Skeletal muscle satellite cell (primary cell): Measurements from ENCODE around the gene ALKBH8. TPM values are rescaled to one million over a fixed set of nuclear protein-coding genes. Genes with fewer than 3 reads are reported as not detected.

ENCODE experiments used
- H3K27me3 ChIP-seq: 2 replicates; pipeline ENCODE4 v1.7.0; 2013; ENCODE audit warnings: low read length; ENCODE audit not compliant: control insufficient read depth, insufficient read depth
- H3K36me3 ChIP-seq: 2 replicates; pipeline ENCODE4 v1.7.0; 2013; ENCODE audit warnings: mild to moderate bottlenecking, control low read depth, low read length; ENCODE audit not compliant: insufficient read depth
- H3K4me1 ChIP-seq: 2 replicates; pipeline ENCODE4 v1.7.0; 2013; ENCODE audit warnings: low read length; ENCODE audit not compliant: control insufficient read depth, insufficient read depth
- H3K4me2 ChIP-seq: 2 replicates; pipeline ENCODE4 v1.7.0; 2013; ENCODE audit warnings: mild to moderate bottlenecking, low read length
- H3K4me3 ChIP-seq: 2 replicates; pipeline ENCODE4 v1.7.0; 2013; ENCODE audit warnings: low read length
- H3K9ac ChIP-seq: 2 replicates; pipeline ENCODE4 v1.7.0; 2013; ENCODE audit warnings: mild to moderate bottlenecking, low read depth, low read length, moderate library complexity
- H3K9me3 ChIP-seq: replicated peaks from 2 replicates; pipeline ENCODE4 v1.7.0; 2013; ENCODE audit warnings: mild to moderate bottlenecking, control low read depth, low read length
- total RNA-seq: library from RNA; depleted of rRNA; stranded (reverse); fragments of >200 nt; gene quantifications from 2 replicates; pipeline ENCODE4 v1.2.3, GENCODE V29; 2012; rRNA removed

The ALKBH8 gene, protein sequence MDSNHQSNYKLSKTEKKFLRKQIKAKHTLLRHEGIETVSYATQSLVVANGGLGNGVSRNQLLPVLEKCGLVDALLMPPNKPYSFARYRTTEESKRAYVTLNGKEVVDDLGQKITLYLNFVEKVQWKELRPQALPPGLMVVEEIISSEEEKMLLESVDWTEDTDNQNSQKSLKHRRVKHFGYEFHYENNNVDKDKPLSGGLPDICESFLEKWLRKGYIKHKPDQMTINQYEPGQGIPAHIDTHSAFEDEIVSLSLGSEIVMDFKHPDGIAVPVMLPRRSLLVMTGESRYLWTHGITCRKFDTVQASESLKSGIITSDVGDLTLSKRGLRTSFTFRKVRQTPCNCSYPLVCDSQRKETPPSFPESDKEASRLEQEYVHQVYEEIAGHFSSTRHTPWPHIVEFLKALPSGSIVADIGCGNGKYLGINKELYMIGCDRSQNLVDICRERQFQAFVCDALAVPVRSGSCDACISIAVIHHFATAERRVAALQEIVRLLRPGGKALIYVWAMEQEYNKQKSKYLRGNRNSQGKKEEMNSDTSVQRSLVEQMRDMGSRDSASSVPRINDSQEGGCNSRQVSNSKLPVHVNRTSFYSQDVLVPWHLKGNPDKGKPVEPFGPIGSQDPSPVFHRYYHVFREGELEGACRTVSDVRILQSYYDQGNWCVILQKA
- total RNA-seq: 9.6 and 9.9 TPM in 2 replicates

DNA sequence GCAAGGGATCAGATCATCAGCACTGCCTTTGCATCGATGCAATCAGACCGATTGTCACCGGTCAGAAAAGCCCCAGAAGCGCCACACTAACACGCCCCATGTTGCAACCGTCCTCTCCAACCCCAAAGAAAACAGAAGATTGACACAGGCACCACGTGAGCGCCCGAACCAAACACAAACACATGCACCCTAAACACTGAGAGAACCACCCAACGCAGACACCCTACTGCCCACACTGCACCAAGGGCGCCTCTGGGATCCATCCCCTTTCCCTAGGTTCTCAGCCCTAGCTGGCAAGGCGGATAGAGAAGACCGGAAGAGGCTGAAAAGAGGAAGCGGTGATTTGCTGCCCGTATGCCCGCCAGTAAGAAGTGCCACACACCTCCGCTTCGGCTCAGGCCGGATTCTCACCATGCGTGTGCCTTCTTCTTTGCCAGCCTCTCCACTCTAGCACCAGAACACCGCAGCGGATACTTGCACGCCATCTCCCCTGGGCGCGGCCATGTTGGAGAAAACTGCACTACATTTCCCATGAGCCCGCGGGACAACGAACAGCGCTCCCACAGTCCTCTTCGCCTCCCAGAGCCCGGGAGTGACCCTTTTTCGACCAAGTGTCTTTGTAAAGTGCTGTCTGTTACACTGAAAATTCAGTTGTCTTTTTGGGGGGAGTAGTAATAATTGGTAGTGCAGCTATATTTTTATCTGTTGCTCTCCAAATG, at the start of gene ALKBH8:
Gene ALKBH8, minus strand, starts transcription at position 517 of the 719 bp plus-strand sequence. CDS start 4,842 bp downstream, outside the sequence.
- Histone ChIP-seq H3K36me3 (no peaks in the 10 kb centered on the region), H3K4me1 (peaks cover 47% of the 10 kb centered on the region), H3K9ac (peak within 1 kb of the TSS; percentile 87), H3K4me3 (peak within 1 kb of the TSS; percentile 97), H3K4me2 (peak within 1 kb of the TSS; percentile 85), H3K9me3 (no peaks in the 10 kb centered on the region), H3K27me3 (no peaks in the 10 kb centered on the region)

- H3K4me1 ChIP-seq: no peaks in the 10 kb centered on the region
- H3K4me3 ChIP-seq: no peak overlapping the region
- no peak overlapping the region for H3K9ac ChIP-seq
- H3K9me3 ChIP-seq: no peaks in the 10 kb centered on the region
- H3K27me3 ChIP-seq: peaks cover 3% of the 10 kb centered on the region
- no peak overlapping the region for H3K4me2 ChIP-seq
- no peaks in the 10 kb centered on the region for H3K36me3 ChIP-seq
Observed at GRCh38 chr11:107612445-107612844, 46.9 kb upstream of the ALKBH8 start.

DNA sequence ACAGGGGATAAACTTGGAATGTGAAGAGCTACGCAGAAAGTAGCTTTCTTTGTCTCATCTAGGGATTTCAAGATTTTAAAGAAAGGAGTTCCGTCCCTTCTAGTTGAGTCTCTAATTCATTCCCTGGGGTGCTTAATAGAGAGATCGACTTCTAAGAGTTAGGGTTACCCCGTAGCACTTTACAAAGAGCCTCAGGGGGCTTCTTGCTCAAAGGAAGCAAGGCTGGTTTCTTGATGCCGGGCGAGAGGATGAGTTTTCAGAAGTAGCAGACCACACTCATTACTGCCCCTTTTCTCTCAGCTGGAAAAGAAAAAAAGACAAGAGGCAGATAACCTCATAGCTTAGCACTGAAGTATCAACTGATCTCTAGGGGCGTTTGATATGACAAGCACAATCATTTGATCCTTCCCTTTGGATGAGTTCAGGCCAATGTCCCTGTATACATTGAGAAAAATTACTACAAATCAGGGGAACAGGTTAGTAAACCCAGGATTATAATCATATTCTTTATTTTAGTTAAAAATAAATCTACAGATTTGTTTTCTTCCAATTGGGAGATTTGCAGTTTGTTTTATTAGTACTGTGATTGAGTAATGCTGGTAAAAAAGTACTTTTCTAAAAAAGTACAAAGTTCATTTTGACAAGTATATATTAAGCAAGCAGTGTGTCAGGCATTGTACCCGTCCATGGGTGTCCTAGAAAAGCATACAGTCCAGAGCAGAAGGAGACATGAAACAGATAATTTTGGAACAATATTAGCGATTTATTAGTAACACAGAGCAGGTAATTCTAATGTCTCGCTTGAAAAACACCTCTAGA, 44.1 kb upstream of the ALKBH8 start:
- H3K9ac ChIP-seq: no peak overlapping the region
- H3K4me2 ChIP-seq: no peak overlapping the region
- no peaks in the 10 kb centered on the region for H3K4me1 ChIP-seq
- no peaks in the 10 kb centered on the region for H3K36me3 ChIP-seq
- no peaks in the 10 kb centered on the region for H3K9me3 ChIP-seq
- peaks cover 7% of the 10 kb centered on the region for H3K27me3 ChIP-seq
- H3K4me3 ChIP-seq: no peak overlapping the region

DNA sequence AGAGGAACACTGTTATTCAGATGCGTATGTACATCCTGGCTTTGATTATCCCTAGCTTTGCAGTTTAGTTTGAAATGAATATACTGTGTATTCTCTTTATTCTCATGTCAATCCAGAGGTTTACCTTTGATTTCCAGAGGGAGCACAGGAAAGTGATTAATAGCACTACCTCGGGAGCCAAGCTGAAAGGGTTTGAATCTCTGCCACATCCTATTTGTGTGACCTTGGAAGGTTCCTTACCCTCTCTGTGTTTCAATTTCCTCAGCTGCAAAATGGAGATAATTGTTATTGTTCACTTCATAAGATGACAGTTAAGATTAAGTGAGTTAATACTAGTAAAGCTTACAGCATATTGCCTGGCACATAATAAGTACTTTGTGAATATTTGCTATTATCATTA, 43.3 kb upstream of the ALKBH8 start:
- Histone ChIP-seq H3K4me2 (no peak overlapping the region), H3K9me3 (no peaks in the 10 kb centered on the region), H3K36me3 (no peaks in the 10 kb centered on the region), H3K27me3 (peaks cover 7% of the 10 kb centered on the region), H3K4me3 (no peak overlapping the region), H3K4me1 (no peaks in the 10 kb centered on the region), H3K9ac (no peak overlapping the region)

DNA sequence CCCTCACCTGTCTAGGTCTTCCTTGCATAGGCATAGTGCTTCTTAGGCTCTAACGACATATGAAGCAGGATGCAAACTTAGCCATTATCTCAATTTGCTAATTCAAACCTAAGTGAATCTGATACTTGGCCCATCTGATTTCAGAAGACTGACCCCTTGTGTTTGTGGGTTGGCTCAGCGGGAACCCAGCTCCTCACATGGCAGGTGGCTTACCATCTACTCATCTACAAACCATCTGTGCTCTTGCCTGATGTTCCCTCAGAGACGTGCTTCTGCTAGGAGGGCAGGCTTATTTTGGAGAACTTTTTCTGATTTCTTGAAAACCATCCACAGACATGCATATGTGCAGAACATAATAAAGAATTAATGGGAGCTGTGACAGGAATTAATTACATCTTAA, 40.6 kb upstream of the ALKBH8 start:
- H3K4me1 ChIP-seq: no peaks in the 10 kb centered on the region
- no peak overlapping the region for H3K4me3 ChIP-seq
- no peak overlapping the region for H3K9ac ChIP-seq
- peaks cover 12% of the 10 kb centered on the region for H3K27me3 ChIP-seq
- no peaks in the 10 kb centered on the region for H3K36me3 ChIP-seq
- H3K4me2 ChIP-seq: no peak overlapping the region
- H3K9me3 ChIP-seq: no peaks in the 10 kb centered on the region

GRCh38 chr11:107605061-107606006, 39.8 kb upstream of the ALKBH8 start:
- H3K4me3 ChIP-seq: no peak overlapping the region
- H3K36me3 ChIP-seq: no peaks in the 10 kb centered on the region
- peaks cover 12% of the 10 kb centered on the region for H3K27me3 ChIP-seq
- H3K4me1 ChIP-seq: no peaks in the 10 kb centered on the region
- H3K9ac ChIP-seq: no peak overlapping the region
- no peaks in the 10 kb centered on the region for H3K9me3 ChIP-seq
- no peak overlapping the region for H3K4me2 ChIP-seq

DNA sequence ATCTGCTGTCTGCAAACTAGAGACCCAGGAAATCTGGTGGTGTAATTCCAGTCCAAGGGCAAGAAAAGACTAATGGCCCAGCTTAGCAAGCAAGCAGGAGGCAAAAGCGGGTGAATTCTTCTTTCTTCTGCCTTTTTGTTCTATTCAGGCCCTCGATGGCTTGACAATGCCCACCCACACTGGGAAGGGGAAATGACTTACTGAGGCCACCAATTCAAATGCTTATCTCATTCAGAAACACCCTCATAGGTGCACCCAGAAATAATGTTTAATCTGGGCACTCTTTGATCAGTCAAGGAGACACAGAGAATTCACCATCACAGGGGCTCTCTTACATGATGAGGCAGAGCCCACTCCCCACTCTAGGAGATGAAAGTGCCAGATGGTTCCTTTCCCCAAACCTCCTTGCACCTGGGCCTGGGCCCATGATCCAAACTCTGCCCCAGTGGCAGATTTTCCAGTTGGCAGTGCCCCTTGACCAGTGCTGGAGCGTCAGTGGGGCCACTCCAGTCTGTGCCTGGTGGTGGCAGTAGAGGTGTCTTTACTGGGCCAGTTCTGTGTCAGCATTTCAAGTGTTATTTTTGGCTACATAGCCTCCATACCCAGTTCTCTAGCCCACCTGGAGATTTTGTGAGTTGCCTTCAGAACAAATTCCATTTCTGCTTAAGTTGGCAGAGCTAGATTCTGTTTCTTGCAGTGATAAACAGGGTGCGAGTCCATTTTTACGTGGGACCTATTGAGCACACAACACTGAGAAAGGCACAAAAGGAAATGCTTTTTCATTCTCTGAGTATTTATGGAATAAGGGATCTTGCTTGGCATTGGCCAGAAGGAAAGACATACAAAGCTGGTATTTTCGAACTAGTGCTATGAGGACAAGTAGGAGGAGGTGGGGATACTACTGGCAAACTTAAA, 32.9 kb upstream of the ALKBH8 start:
- Histone ChIP-seq H3K9ac (no peak overlapping the region), H3K27me3 (peaks cover 23% of the 10 kb centered on the region), H3K4me3 (no peak overlapping the region), H3K4me2 (no peak overlapping the region), H3K4me1 (no peaks in the 10 kb centered on the region), H3K36me3 (no peaks in the 10 kb centered on the region), H3K9me3 (no peaks in the 10 kb centered on the region)

- peaks cover 40% of the 10 kb centered on the region for H3K27me3 ChIP-seq
- no peaks in the 10 kb centered on the region for H3K36me3 ChIP-seq
- H3K4me2 ChIP-seq: no peak overlapping the region
- H3K4me3 ChIP-seq: no peak overlapping the region
- H3K9me3 ChIP-seq: no peaks in the 10 kb centered on the region
- H3K9ac ChIP-seq: no peak overlapping the region
- peaks cover 14% of the 10 kb centered on the region for H3K4me1 ChIP-seq
Observed at GRCh38 chr11:107594736-107595135, 29.2 kb upstream of the ALKBH8 start.

GRCh38 chr11:107593951-107594350, 28.4 kb upstream of the ALKBH8 start:
- no peaks in the 10 kb centered on the region for H3K9me3 ChIP-seq
- no peaks in the 10 kb centered on the region for H3K36me3 ChIP-seq
- peaks cover 42% of the 10 kb centered on the region for H3K27me3 ChIP-seq
- no peak overlapping the region for H3K9ac ChIP-seq
- no peak overlapping the region for H3K4me2 ChIP-seq
- H3K4me3 ChIP-seq: no peak overlapping the region
- peaks cover 14% of the 10 kb centered on the region for H3K4me1 ChIP-seq
